Esophagus (tissue), 2 donors: ENCODE data around the gene VANGL1. TPM values are rescaled to one million over a fixed set of nuclear protein-coding genes. Genes with fewer than 3 reads are reported as not detected.
"Not testable (repeated sequence)": the region's sequence is repeated elsewhere in the genome, so short reads cannot be mapped to it uniquely, and the experiment has no call there.

Experiments
- H3K27ac ChIP-seq, 2 donors: one replicate each; pipeline ENCODE4 v1.5.1; 2013; ENCODE audit warnings: low read depth in 2 of 2, mild to moderate bottlenecking in 2 of 2, inconsistent platforms in 1 of 2, low read length in 1 of 2, moderate library complexity in 1 of 2
- H3K27me3 ChIP-seq, 2 donors: one replicate each; pipeline ENCODE4 v1.6.1; 2013; ENCODE audit warnings: low read length in 2 of 2, control low read depth in 1 of 2, mild to moderate bottlenecking in 1 of 2; ENCODE audit not compliant: insufficient read depth in 2 of 2, control insufficient read depth in 1 of 2
- H3K36me3 ChIP-seq, 2 donors: one replicate each; pipeline ENCODE4 v1.6.1; 2013; ENCODE audit warnings: low read length in 1 of 2; ENCODE audit not compliant: control insufficient read depth in 2 of 2, insufficient read depth in 2 of 2
- H3K4me1 ChIP-seq, 2 donors: one replicate each; pipeline ENCODE4 v1.6.1; 2013; ENCODE audit warnings: low read length in 1 of 2; ENCODE audit not compliant: control insufficient read depth in 2 of 2, insufficient read depth in 2 of 2
- H3K4me3 ChIP-seq, 2 donors: one replicate each; pipeline ENCODE4 v1.5.1; 2013; ENCODE audit warnings: low read length in 2 of 2, mild to moderate bottlenecking in 2 of 2, low read depth in 1 of 2, moderate library complexity in 1 of 2
- H3K9me3 ChIP-seq, 2 donors: one replicate each; pipeline ENCODE4 v1.6.1; 2013; ENCODE audit warnings: mild to moderate bottlenecking in 2 of 2, low read depth in 1 of 2, low read length in 1 of 2, moderate library complexity in 1 of 2; ENCODE audit not compliant: control insufficient read depth in 2 of 2, insufficient read depth in 1 of 2
- WGBS, 2 donors: extraction: QIAGEN DNeasy Blood & Tissue Kit; methylation state at CpG; one replicate each; pipeline ENCODE4 v1.1.7; 2013; 5-methylcytosine and 5-hydroxymethylcytosine counted together
- polyA plus RNA-seq, 2 donors: library from polyadenylated mRNA; stranded (reverse); fragments of 200-250 nt; gene quantifications; one replicate each; pipeline ENCODE4 v1.2.3, GENCODE V29; 2013
- donor health status: healthy with polysubstance abuse.
- donor health status: Bipolar disorder and iron deficiency.

VANGL1 gene
- polyA plus RNA-seq, 2 donors = 3.4 to 4.1 TPM

- Histone ChIP-seq H3K36me3 (no peaks in the 10 kb centered on the region), H3K27ac (no peak overlapping the region), H3K4me1 (no peaks in the 10 kb centered on the region), H3K27me3 (no peaks in the 10 kb centered on the region), H3K9me3 (peaks cover 0 to 6% of the 10 kb centered on the region in 2 donors), H3K4me3 (no peak overlapping the region)
- 91 to 94% methylated on average over 4 of the region's 4 CpGs for WGBS, 2 donors
Observed at GRCh38 chr1:115613767-115614166, 28.0 kb upstream of the VANGL1 start.

GRCh38 chr1:115620453-115620852, 21.3 kb upstream of the VANGL1 start:
- Histone ChIP-seq H3K4me3 (no peak overlapping the region), H3K27me3 (no peaks in the 10 kb centered on the region), H3K36me3 (no peaks in the 10 kb centered on the region), H3K9me3 (peaks cover 0 to 9% of the 10 kb centered on the region in 2 donors), H3K4me1 (peaks cover 2% of the 10 kb centered on the region in 2 donors), H3K27ac (no peak overlapping the region)

GRCh38 chr1:115620950-115621349, 20.8 kb upstream of the VANGL1 start:
- H3K4me3 ChIP-seq = no peak overlapping the region
- peaks cover 0 to 9% of the 10 kb centered on the region in 2 donors for H3K9me3 ChIP-seq
- no peaks in the 10 kb centered on the region for H3K27me3 ChIP-seq
- H3K36me3 ChIP-seq = no peaks in the 10 kb centered on the region
- H3K27ac ChIP-seq = no peak overlapping the region
- H3K4me1 ChIP-seq = peaks cover 2% of the 10 kb centered on the region in 2 donors

- Histone ChIP-seq H3K4me3 (no peak overlapping the region), H3K36me3 (no peaks in the 10 kb centered on the region), H3K4me1 (peaks cover 2% of the 10 kb centered on the region in 2 donors), H3K9me3 (peaks cover 0 to 3% of the 10 kb centered on the region in 2 donors), H3K27ac (no peak overlapping the region), H3K27me3 (no peaks in the 10 kb centered on the region)
- 50 to 59% methylated on average over 1 of the region's 1 CpG for WGBS, 2 donors
Observed at GRCh38 chr1:115624859-115625258, 16.9 kb upstream of the VANGL1 start.

- Histone ChIP-seq H3K27ac (no peak overlapping the region), H3K4me3 (no peak overlapping the region), H3K9me3 (no peaks in the 10 kb centered on the region), H3K36me3 (no peaks in the 10 kb centered on the region), H3K27me3 (no peaks in the 10 kb centered on the region), H3K4me1 (no peaks in the 10 kb centered on the region)
- 87% methylated on average over 2 of the region's 2 CpGs for WGBS, 2 donors
Observed at GRCh38 chr1:115630342-115630741, 11.4 kb upstream of the VANGL1 start.

GRCh38 chr1:115632251-115633026, 9.3 kb upstream of the VANGL1 start:
- Histone ChIP-seq H3K27me3 (no peaks in the 10 kb centered on the region), H3K9me3 (no peaks in the 10 kb centered on the region), H3K27ac (no peak overlapping the region), H3K36me3 (no peaks in the 10 kb centered on the region), H3K4me1 (no peaks in the 10 kb centered on the region), H3K4me3 (no peak overlapping the region)
- WGBS, 2 donors = 85 to 92% methylated on average over 4 of the region's 4 CpGs

DNA sequence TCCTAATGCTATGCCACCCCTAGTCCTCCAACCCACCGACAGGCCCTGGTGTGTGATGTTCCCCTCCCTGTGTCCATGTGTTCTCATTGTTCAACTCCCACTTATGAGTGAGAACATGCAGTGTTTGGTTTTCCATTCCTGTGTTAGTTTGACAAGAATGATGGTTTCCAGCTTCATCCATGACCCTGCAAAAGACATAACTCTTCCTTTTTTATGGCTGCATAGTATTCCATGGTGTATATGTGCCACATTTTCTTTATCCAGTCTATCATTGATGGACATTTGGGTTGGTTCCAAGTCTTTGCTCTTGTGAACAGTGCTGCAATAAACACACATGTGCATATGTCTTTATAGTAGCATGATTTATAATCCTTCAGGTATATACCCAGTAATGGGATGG, 8.2 kb upstream of the VANGL1 start:
- H3K9me3 ChIP-seq, H3K27ac ChIP-seq, H3K27me3 ChIP-seq, H3K4me3 ChIP-seq, H3K36me3 ChIP-seq, H3K4me1 ChIP-seq: not testable (repeated sequence)
- WGBS, 2 donors = 83 to 91% methylated on average over 1 of the region's 1 CpG

GRCh38 chr1:115637247-115637646, 4.5 kb upstream of the VANGL1 start:
- H3K27me3 ChIP-seq, H3K4me1 ChIP-seq, H3K4me3 ChIP-seq, H3K9me3 ChIP-seq, H3K27ac ChIP-seq, H3K36me3 ChIP-seq: not testable (repeated sequence)
- WGBS, 2 donors = 92 to 98% methylated on average over 1 of the region's 1 CpG

- 91 to 95% methylated on average over 1 of the region's 1 CpG for WGBS, 2 donors
- H3K27me3 ChIP-seq = no peaks in the 10 kb centered on the region
- peaks cover 4% of the 10 kb centered on the region in 2 donors for H3K9me3 ChIP-seq
- H3K4me1 ChIP-seq = no peaks in the 10 kb centered on the region
- H3K4me3 ChIP-seq = no peak overlapping the region
- H3K27ac ChIP-seq = no peak overlapping the region
- H3K36me3 ChIP-seq = no peaks in the 10 kb centered on the region
Observed at GRCh38 chr1:115640384-115640783, 1.4 kb upstream of the VANGL1 start.
